ENCODE results near the gene LYRM2.

The LYRM2 gene

GRCh38 chr6:89638320-89639195 lies at the start of gene LYRM2:
Gene LYRM2 (minus strand): TSS chr6:89638747. CDS start chr6:89638716, 31 bp downstream.
- DNase-seq (ENCODE audit: low read depth), result peak; percentile 91

GRCh38 chr6:89688328-89688727 lies 49.8 kb upstream of the LYRM2 start:
- no peak for DNase-seq (ENCODE audit: low read depth)

- DNase-seq (ENCODE audit: low read depth), result no peak
Observed at GRCh38 chr6:89685311-89685710, 46.8 kb upstream of the LYRM2 start.

- no peak for DNase-seq (ENCODE audit: low read depth)
Observed at GRCh38 chr6:89682991-89683390, 44.4 kb upstream of the LYRM2 start.

GRCh38 chr6:89681983-89682564 lies 43.5 kb upstream of the LYRM2 start:
- no peak for DNase-seq (ENCODE audit: low read depth)

GRCh38 chr6:89680551-89680950 lies 42.0 kb upstream of the LYRM2 start:
- no peak for DNase-seq (ENCODE audit: low read depth)

GRCh38 chr6:89680150-89680549 lies 41.6 kb upstream of the LYRM2 start:
- no peak for DNase-seq (ENCODE audit: low read depth)

- no peak for DNase-seq (ENCODE audit: low read depth)
Observed at GRCh38 chr6:89679215-89680120, 40.9 kb upstream of the LYRM2 start.

GRCh38 chr6:89678531-89678930 lies 40.0 kb upstream of the LYRM2 start:
- DNase-seq (ENCODE audit: low read depth), result no peak

- DNase-seq (ENCODE audit: low read depth), result peak; percentile 20
Observed at GRCh38 chr6:89675949-89676748, 37.6 kb upstream of the LYRM2 start.

- DNase-seq (ENCODE audit: low read depth), result no peak
Observed at GRCh38 chr6:89670935-89671565, 32.5 kb upstream of the LYRM2 start.

- DNase-seq (ENCODE audit: low read depth), result no peak
Observed at GRCh38 chr6:89669002-89669401, 30.5 kb upstream of the LYRM2 start.

GRCh38 chr6:89667872-89668556 lies 29.5 kb upstream of the LYRM2 start:
- no peak for DNase-seq (ENCODE audit: low read depth)

GRCh38 chr6:89662659-89663223 lies 24.2 kb upstream of the LYRM2 start:
- DNase-seq (ENCODE audit: low read depth), result no peak

GRCh38 chr6:89661559-89661958 lies 23.0 kb upstream of the LYRM2 start:
- DNase-seq (ENCODE audit: low read depth), result no peak

- DNase-seq (ENCODE audit: low read depth), result no peak
Observed at GRCh38 chr6:89660981-89661380, 22.4 kb upstream of the LYRM2 start.

GRCh38 chr6:89657445-89658158 lies 19.1 kb upstream of the LYRM2 start:
- no peak for DNase-seq (ENCODE audit: low read depth)

GRCh38 chr6:89655122-89655521 lies 16.6 kb upstream of the LYRM2 start:
- no peak for DNase-seq (ENCODE audit: low read depth)

GRCh38 chr6:89650579-89650978 lies 12.0 kb upstream of the LYRM2 start:
- DNase-seq (ENCODE audit: low read depth), result no peak

- no peak for DNase-seq (ENCODE audit: low read depth)
Observed at GRCh38 chr6:89649682-89650081, 11.1 kb upstream of the LYRM2 start.

Measured in fibroblast of gingiva (primary cell).